ENCODE measurements around the gene ALAD. TPM values are rescaled to one million over a fixed set of nuclear protein-coding genes. Genes with fewer than 3 reads are reported as not detected.

The ALAD gene
- total and polyA plus RNA-seq, 9 of the 15 experiments (the other 6 are each of a cell fraction or from before 2014, with no cell fraction given): 1.3 to 12.7 (median 6.8) TPM

DNA sequence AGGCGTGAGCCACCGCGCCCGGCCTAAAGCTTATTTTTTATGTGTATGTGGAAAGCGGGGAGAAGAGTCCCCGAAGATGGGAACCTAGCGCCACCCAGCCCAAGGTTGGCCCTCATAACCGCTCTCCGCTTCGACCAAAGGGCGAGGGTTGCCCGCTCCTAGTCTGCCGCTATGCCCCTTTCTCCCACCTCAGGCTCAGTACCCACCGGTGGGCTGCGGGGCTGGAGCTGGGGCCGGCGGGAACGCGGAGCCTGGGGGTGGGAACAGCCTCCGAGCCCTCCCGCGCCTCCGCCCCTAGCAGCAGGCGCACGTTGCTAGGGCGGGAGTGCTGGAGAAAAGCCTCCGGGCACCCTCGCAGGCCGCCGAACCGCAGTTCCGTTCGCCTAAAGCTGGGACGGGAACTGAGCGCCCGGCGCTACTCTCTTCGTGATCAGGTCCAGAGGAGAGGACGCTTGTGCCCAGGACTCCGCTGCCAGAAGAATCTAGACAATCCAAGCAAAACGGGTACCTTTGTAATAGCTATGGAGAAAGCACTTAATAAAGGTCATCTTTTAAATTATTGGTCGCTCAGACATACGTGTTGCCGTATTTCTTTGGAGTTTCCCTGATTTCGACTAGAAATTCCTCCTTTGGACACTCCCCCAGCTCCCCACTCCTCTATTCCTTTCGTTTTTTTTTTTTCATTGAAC is 60.9 kb downstream of the ALAD start, which contains the start of gene WDR31 (continued):
- TF ChIP-seq BCLAF1 (IDR thresholded peaks at IDR 0.05; ENCODE audit: borderline replicate concordance in 1 of 2, control insufficient read depth in 1 of 2, low read depth in 2 of 2, low read length in 1 of 2) (peak in 1 of 2 experiments; percentile 95; a peak in 2 of 4 replicates), KDM5B (IDR thresholded peaks at IDR 0.05; ENCODE audit: insufficient replicate concordance, low read depth, low read length) (peak; percentile 85), SRSF3 (IDR thresholded peaks at IDR 0.05; ENCODE audit: insufficient read depth, low read length) (no peak), BHLHE40 (IDR thresholded peaks at IDR 0.05; ENCODE audit: low read length) (peak; percentile 51; the same call in 1 of the 2 replicates), XRCC5 (IDR thresholded peaks at IDR 0.05; ENCODE audit: low read depth, low read length) (peak; percentile 97), SMARCB1 (IDR thresholded peaks at IDR 0.05; ENCODE audit: insufficient read length, low read depth) (no peak), ELK3 (CRISPR knock-in tag; IDR thresholded peaks at IDR 0.05) (no peak), NFIX (CRISPR knock-in tag; IDR thresholded peaks at IDR 0.05; ENCODE audit: low read depth) (no peak), ZNF263 (CRISPR knock-in tag; IDR thresholded peaks at IDR 0.05; ENCODE audit: borderline replicate concordance) (0 out of 2 replicates have a peak, but pooled peaks have one; percentile 25)
- TF ChIP-seq, protein P1, sequence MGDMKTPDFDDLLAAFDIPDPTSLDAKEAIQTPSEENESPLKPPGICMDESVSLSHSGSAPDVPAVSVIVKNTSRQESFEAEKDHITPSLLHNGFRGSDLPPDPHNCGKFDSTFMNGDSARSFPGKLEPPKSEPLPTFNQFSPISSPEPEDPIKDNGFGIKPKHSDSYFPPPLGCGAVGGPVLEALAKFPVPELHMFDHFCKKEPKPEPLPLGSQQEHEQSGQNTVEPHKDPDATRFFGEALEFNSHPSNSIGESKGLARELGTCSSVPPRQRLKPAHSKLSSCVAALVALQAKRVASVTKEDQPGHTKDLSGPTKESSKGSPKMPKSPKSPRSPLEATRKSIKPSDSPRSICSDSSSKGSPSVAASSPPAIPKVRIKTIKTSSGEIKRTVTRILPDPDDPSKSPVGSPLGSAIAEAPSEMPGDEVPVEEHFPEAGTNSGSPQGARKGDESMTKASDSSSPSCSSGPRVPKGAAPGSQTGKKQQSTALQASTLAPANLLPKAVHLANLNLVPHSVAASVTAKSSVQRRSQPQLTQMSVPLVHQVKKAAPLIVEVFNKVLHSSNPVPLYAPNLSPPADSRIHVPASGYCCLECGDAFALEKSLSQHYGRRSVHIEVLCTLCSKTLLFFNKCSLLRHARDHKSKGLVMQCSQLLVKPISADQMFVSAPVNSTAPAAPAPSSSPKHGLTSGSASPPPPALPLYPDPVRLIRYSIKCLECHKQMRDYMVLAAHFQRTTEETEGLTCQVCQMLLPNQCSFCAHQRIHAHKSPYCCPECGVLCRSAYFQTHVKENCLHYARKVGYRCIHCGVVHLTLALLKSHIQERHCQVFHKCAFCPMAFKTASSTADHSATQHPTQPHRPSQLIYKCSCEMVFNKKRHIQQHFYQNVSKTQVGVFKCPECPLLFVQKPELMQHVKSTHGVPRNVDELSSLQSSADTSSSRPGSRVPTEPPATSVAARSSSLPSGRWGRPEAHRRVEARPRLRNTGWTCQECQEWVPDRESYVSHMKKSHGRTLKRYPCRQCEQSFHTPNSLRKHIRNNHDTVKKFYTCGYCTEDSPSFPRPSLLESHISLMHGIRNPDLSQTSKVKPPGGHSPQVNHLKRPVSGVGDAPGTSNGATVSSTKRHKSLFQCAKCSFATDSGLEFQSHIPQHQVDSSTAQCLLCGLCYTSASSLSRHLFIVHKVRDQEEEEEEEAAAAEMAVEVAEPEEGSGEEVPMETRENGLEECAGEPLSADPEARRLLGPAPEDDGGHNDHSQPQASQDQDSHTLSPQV (IDR thresholded peaks at IDR 0.05): peak; percentile 46; the same call in 1 of the 2 replicates
- TF ChIP-seq, protein P2, sequence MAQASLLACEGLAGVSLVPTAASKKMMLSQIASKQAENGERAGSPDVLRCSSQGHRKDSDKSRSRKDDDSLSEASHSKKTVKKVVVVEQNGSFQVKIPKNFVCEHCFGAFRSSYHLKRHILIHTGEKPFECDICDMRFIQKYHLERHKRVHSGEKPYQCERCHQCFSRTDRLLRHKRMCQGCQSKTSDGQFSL (CRISPR knock-in tag; IDR thresholded peaks at IDR 0.05): no peak
- TF ChIP-seq, protein P2 (tag; IDR thresholded peaks at IDR 0.05): no peak
